CD1c-positive myeloid dendritic cell (primary cell): ENCODE data around the gene C17orf107.
A peak's percentile ranks its signal among the peaks of the same experiment; 100 is the strongest.

Experiments used
- DNase-seq: peaks from one replicate; pipeline ENCODE4 v3.0.0-alpha.2; 2016; ENCODE audit errors: extremely low spot score

C17orf107 gene

DNA sequence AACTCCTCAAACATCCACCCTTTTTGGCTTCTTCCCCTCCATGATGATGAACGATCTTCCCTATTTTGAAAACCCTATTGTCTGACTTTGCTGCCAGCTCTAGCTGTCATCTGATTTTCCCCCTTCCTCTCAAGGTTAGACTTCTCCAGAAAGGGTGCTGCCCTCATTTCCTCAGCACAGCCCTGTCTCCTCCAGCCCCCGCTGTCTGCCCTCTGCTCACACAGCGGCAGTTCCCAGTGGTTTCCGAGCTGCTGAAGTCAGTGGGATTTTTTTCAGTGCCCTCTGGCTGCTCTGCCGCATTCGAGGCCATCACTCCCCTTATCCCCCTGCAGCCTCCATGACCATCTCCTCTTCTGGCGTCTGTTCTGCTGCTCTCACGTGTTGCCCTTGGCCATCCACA is 26.6 kb upstream of the C17orf107 start:
- peak; percentile 78 for DNase-seq

DNA sequence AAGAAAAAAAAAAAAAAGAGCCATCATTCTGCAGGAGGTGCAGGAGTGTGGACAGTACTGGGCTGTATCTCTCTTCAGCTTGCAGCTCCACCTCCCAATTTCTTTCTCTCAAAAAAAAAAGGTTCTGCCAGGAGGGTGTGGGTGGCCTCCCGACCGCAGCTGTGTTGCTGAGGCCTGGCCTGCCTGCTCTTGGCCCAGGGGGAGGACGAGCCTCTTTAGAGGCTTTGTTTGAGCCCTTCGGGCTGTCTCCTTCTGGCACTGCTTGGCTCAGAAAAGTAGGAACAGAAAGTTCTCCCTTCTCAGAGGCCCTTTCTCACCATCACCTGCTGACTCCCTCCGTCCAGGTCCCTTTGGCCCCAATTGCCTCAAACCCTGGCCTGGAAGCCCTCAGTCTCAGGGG is 22.2 kb upstream of the C17orf107 start:
- DNase-seq = peak; percentile 55

DNA sequence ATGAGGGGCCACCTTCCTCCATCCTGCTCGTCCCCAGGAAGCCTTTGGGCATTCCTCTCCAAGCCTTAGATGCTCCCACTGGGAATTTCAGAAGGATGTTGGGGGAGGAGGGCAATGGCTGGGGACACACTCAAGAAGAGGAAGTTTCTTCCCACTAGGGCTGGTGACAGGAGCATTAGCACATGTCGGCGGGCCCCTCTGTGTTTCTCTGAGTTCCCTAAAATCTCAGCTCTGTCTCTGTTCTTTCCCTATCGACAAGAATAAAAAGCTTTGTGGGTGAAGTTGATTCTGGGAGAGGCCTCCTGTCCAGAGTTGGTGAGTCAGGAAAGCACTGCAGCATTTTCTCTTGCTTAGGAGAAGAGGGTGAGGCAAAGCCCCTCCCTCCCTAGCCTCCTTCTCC is 19.7 kb upstream of the C17orf107 start:
- DNase-seq = peak; percentile 85

DNA sequence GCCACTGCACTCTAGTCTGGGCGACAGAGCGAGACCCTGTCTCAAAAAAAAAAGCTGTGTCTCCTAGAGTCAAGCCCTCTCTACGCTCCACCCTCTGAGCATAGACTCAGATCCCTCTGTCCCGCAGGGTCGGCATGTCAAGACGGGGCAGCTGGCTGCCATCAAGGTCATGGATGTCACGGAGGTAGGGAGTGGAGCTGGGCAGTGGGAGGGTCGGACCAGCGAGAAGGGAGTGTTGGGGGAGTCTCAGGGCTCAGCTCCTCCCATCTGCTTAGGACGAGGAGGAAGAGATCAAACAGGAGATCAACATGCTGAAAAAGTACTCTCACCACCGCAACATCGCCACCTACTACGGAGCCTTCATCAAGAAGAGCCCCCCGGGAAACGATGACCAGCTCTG is 18.5 kb upstream of the C17orf107 start:
- DNase-seq = no peak

DNA sequence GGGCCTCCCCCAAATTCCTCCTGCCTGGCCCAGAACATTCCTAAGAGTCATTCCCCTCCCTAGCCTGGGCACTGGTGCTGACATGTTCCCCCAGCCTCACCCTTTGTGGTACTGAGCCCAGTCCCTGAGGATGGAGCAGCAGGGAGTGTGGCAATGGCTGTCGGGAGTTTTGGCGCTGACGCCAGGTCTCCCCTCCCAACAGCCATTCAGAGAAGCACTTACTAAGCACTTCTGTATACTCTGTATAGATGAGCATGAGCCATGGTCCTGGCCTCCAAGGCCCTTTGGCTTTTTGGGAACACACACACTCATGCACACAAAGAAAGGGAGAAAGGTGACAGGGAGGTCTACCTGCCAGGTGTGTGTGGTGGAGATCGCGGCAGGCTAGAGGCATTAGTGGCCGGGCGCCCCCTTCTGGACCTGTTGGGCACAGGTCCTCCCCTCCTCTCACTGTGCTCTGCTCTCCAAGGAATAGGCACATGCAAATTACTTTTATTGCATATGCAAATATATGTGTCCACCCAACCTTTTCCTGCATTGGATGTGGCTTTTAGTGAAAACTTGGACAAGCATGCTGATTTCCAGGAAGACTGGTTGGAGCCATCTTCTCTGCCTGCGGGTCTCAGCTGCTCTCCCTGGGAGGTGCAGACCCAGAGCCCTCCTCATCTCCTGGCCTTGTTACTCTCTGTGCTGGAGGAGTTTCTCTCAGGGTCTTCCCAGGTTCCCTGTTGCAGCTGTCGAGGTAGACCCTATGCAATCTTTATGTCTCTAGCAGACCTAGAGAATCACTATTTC is 17.4 kb upstream of the C17orf107 start:
- peak; percentile 52 for DNase-seq

DNA sequence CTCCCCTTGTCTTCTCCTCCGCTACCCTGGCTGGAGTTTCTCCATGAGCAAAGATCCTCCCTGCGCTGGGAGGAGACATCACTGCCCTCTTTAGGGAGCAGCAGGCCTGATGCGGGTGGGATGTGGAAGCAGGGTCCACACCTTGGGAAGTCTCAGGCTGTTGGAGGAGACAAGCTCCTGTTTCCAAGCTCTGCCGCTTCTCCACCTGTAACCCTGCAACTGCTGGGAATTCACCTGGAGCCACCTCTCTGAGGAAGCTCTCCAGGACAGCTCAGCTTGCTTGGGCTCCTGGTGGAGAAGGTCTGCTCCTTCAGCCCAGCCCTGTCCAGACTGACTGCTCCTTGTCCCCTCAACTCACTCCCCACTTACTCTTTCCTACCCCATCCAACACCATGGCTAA is 14.8 kb upstream of the C17orf107 start:
- DNase-seq = no peak

DNA sequence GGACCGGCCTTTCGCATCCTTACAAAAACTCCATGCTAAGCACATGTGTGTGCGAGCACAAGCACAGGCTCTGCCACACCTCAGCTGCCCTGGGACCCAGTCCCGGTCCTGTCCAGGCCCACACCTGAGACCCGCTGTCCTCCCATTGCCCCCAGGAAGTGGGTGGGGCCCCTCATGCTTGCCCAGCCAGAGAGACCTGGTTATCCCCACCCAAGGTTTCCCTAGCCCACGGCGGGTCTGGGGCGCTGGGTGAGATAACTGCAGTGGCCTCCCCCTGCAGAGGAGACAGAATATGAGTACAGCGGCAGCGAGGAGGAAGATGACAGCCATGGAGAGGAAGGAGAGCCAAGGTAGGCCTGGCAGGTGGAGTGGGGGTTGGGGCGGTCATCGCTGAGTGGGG is 12.5 kb upstream of the C17orf107 start:
- DNase-seq = no peak

DNA sequence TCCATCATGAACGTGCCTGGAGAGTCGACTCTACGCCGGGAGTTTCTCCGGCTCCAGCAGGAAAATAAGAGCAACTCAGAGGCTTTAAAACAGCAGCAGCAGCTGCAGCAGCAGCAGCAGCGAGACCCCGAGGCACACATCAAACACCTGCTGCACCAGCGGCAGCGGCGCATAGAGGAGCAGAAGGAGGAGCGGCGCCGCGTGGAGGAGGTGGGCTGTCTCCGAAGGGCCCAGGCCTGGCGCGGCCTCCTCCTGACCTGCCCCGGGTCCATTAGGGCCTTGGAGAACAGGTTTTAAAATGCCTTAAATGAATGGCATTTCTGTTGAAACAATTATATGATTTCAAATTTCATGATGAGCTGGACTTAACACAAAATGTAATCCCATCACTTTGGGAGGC is 11.8 kb upstream of the C17orf107 start:
- DNase-seq = no peak

DNA sequence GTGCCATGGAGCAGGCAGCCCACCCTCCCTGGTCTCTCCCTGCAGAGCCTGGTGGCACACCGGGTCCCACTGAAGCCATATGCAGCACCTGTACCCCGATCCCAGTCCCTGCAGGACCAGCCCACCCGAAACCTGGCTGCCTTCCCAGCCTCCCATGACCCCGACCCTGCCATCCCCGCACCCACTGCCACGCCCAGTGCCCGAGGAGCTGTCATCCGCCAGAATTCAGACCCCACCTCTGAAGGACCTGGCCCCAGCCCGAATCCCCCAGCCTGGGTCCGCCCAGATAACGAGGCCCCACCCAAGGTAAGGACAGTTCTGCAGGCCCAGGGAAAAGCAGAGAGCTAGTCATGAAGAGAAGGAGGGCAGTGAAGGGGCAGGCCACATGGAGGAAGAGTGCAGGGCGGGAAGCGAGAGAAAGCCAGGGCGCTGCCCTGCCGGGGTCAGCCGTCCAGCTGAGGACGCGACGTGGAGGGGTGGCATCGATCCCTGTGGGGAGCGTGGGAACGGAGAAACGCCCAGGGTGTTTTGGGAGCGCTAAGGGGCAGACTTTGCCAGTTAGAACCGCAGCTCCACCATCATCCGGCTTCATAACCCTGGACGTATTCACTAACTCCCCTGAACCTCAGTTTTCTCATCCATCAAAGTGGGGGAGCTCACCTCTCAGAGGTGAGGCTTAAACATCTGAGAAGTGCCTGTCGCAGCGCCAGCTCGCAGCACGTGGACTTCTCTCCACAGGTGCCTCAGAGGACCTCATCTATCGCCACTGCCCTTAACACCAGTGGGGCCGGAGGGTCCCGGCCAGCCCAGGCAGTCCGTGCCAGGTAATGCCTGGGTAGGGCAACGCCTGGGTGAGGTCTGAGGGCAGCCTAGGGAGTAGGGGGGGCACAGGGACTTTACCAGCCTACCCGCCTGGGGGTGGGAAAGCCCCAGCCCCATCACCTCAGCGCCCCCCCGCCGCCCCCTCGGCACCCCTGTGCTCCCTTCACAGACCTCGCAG is 7.6 kb upstream of the C17orf107 start:
- DNase-seq = no peak

DNA sequence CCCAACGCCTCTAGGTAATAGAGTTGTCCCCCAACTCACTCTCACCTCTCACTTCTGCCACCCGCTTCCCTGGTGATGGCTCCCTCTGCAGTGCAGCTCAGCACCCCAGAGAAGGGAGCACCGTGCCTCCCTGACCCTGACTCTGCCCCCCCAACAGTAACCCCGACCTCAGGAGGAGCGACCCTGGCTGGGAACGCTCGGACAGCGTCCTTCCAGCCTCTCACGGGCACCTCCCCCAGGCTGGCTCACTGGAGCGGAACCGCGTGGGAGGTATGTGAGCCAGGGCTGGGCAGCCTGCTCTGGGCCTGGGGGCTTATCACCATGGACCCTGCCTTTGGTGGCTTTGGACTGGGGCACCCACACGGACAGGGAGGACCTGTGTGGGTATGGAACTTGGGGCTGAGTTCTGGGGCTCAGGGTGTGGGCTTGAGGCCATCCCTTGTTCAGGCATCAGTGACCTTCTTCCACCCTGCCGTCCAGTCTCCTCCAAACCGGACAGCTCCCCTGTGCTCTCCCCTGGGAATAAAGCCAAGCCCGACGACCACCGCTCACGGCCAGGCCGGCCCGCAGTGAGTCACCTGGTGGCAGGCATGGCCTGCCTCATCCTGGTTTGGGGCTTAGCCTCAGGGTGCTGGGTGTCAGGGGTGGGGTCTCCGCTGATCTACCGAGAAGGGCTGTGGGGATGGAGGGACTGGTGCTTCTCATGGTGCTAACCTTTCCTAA is 6.7 kb upstream of the C17orf107 start:
- no peak for DNase-seq

DNA sequence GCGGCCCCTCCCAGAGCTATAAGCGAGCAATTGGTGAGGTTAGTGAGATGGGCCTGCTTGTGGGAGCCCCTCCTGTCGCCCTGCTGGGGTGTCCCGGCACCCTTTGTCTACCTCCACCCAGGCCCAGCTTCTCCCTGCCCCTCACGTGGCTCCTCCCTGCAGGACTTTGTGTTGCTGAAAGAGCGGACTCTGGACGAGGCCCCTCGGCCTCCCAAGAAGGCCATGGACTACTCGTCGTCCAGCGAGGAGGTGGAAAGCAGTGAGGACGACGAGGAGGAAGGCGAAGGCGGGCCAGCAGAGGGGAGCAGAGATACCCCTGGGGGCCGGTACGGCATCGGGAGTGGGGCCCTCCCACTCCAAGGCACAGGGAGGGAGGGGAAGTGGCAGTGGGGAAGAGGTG is 6.1 kb upstream of the C17orf107 start:
- DNase-seq = no peak

DNA sequence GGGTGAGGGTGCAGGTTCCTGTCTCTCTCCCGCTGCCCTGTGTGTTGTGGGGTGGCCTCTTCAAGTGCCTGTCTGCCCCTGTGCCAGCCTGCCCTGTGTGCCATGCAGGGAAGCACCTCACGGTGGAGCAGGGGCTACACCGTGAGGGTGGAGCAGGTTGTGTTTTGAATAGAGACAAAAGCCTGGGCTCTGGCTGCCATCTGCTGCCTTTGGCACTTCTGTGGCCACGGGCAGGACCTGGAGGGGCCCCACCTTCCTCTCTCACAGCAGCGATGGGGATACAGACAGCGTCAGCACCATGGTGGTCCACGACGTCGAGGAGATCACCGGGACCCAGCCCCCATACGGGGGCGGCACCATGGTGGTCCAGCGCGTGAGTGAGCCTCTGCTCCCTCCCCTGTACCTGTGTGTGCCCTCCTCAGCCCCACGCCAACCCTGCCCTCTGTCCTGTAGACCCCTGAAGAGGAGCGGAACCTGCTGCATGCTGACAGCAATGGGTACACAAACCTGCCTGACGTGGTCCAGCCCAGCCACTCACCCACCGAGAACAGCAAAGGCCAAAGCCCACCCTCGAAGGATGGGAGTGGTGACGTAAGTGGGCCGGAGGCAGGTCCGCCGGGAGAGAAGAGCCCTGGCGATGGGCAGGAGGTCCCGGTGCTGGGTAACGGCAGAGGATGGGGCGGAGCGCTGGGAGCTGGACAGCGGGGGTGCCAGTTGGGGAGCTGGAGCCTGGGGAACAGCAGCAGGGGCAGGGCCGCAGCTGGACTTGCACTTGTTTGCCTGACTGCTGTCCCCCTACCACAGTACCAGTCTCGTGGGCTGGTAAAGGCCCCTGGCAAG is 5.4 kb upstream of the C17orf107 start:
- DNase-seq = no peak

DNA sequence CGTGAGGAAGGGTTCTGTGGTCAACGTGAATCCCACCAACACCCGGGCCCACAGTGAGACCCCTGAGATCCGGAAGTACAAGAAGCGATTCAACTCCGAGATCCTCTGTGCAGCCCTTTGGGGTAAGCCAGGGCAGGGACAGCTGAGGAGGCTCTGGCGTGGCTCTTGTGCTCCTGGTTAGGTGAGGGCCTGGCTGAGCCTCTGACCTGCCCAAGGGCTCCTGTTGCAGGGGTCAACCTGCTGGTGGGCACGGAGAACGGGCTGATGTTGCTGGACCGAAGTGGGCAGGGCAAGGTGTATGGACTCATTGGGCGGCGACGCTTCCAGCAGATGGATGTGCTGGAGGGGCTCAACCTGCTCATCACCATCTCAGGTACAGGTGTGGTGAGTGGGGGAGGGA is 4.2 kb upstream of the C17orf107 start:
- DNase-seq = no peak

DNA sequence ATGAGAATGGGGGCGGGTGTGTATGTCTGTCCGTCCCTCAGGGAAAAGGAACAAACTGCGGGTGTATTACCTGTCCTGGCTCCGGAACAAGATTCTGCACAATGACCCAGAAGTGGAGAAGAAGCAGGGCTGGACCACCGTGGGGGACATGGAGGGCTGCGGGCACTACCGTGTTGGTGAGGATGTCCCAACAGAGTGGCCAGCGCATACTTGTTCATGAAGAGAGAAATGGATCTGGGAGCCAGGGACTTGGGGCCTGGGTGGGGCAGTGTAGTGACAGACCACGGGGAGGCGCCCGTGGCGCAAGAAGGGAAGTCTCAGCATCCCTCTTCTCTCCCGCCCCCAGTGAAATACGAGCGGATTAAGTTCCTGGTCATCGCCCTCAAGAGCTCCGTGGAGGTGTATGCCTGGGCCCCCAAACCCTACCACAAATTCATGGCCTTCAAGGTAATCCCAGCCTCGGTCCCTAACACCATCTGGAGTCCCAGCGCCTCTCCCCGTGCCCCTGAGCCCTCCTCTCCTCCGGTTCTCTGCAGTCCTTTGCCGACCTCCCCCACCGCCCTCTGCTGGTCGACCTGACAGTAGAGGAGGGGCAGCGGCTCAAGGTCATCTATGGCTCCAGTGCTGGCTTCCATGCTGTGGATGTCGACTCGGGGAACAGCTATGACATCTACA is 3.5 kb upstream of the C17orf107 start:
- DNase-seq = peak; percentile 59

DNA sequence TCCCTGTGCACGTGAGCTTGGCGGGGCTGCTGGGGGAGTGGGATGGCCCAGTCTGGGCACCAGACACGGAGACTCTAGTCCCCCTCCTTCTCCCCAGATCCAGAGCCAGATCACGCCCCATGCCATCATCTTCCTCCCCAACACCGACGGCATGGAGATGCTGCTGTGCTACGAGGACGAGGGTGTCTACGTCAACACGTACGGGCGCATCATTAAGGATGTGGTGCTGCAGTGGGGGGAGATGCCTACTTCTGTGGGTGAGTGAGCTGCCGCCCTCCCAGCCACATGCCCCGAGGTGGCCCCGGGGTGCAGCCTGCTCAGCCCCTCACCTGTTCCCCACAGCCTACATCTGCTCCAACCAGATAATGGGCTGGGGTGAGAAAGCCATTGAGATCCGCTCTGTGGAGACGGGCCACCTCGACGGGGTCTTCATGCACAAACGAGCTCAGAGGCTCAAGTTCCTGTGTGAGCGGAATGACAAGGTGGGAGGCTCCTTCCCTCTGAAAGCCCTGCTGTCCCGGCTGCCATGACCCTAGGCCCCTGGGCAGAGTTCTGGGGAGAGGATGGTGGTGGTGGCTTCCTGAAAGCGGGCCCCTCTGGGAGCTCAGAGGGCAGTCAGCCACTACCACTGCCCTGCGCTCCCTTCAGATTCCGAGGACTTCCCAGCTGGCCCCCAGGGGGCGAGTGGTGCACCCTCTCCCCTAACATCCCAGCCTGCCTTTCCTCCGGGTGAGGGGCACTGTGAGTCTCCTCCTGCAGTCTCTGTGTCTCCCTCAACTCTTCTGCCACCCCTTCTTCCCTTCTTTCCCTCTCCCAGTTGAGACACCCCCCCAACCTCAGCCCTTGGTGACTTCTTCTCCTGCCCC is 2.8 kb upstream of the C17orf107 start:
- no peak for DNase-seq

DNA sequence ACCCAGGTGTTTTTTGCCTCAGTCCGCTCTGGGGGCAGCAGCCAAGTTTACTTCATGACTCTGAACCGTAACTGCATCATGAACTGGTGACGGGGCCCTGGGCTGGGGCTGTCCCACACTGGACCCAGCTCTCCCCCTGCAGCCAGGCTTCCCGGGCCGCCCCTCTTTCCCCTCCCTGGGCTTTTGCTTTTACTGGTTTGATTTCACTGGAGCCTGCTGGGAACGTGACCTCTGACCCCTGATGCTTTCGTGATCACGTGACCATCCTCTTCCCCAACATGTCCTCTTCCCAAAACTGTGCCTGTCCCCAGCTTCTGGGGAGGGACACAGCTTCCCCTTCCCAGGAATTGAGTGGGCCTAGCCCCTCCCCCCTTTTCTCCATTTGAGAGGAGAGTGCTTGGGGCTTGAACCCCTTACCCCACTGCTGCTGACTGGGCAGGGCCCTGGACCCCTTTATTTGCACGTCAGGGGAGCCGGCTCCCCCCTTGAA is 2.1 kb upstream of the C17orf107 start:
- no peak for DNase-seq

DNA sequence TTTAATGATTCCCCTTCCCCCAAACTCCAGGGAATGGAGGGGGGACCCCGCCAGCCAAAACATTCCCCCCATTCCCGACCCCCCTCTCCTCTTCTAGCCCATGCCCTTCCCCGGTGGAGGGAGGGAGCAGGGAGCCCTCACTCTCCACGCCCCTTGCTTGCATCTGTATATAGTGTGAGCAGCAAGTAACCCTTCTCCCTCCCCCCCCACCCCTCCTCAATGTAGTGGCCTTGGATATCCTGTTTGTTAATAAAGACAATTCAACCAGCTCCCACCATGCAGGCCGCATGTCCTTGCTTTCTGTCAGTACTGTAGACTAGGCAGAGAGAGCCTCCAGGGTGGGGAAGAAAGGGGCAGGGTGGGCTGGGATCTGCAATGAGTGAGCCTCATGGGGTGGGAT is 1.6 kb upstream of the C17orf107 start:
- no peak for DNase-seq

DNA sequence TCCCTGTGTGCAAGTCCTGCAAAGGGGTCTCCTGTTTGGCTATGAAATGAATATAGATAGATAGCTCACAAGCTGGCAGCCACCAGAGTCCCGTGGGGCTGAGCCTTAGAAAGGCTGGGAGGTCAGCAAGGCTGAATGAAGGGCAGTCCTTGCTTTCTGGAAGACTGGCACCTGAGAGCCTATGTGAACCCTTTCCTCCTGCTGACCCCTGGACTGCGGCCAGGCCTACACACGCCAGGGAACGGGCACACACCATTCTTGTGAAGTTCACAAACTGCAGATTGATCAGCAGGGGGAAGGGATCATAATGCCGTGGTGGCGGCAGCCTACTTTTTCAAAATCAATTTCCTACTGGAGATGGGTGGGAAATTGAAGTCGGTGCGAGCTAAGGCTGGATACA is 985 bp upstream of the C17orf107 start:
- DNase-seq = no peak

DNA sequence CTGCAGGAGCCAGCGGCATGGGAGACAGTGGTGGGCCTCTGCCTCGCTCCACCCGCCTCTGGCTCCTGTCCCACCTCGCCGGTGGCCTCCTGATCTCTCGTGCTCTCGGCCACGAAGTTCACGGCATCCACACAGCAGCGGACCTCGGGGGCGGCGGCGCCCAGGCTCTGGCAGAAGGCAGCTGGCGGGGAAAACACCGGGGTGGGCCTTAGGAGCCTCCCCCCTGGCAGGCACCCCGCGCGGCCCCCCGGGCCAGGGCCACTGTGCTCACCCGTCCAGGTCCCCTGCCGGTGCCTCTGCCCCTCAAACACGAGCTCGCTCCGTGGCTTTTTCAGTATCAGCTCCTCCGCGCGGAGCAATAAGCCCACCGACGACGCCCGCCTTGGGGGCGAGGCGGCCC is 409 bp upstream of the C17orf107 start:
- no peak for DNase-seq
